A549 (cell line): Measurements from ENCODE around the gene DPEP2. TPM values are rescaled to one million over a fixed set of nuclear protein-coding genes. Genes with fewer than 3 reads are reported as not detected.

Experiments
- ATAC-seq, 2 experiments: fragments of 200-7000 bp in 1 of 2; fragments of >200 bp in 1 of 2; cut with Nextera tagmentation in 1 of 2; cut with Tn5 transposase in 1 of 2; 3 replicates each; pipeline versions ENCODE4 v1.8.0 to v1.9.1; 2018 to 2020; ENCODE audit warnings: mild to moderate bottlenecking in 1 of 2, moderate library complexity in 1 of 2
- CTCF ChIA-PET: fragments of 300-600 bp; sonication (Branson Sonifier 250); formaldehyde crosslinking; extraction: SDS; loops from one replicate; lab custom pipeline; 2021; ENCODE audit warnings: antibody characterized with exemption, inconsistent platforms; lab: Yijun Ruan, JAX
- POLR2A ChIA-PET: fragments of 350-600 bp; formaldehyde crosslinking; extraction: SDS; loops from one replicate; lab custom pipeline; 2021; ENCODE audit warnings: antibody characterized with exemption, inconsistent platforms; lab: Yijun Ruan, JAX
- DNase-seq, 2 experiments: peaks; one replicate each; pipeline versions ENCODE4 v3.0.0 to v3.0.0-alpha.2; 2011 to 2016; ENCODE audit warnings: low read depth in 1 of 2, low spot score in 1 of 2
- FAIRE-seq: peaks from 2 replicates; lab custom pipeline; 2011; peaks lifted over from hg19 to GRCh38; lab: Jason Lieb, UNC
- H3K27ac ChIP-seq, 2 experiments: fragments of >200 bp; sonication (Bioruptor Twin); formaldehyde crosslinking; 3 replicates each; pipeline ENCODE4 v1.5.1; 2016 to 2017
- H3K4me1 ChIP-seq: fragments of >200 bp; sonication (Bioruptor Twin); formaldehyde crosslinking; 3 replicates; pipeline ENCODE4 v1.6.1; 2016
- H3K4me2 ChIP-seq: fragments of >200 bp; sonication (Bioruptor Twin); formaldehyde crosslinking; 3 replicates; pipeline ENCODE4 v1.6.1; 2016
- H3K4me3 ChIP-seq: fragments of >200 bp; sonication (Bioruptor Twin); formaldehyde crosslinking; 3 replicates; pipeline ENCODE4 v1.5.1; 2016
- H3K9me3 ChIP-seq: fragments of >200 bp; sonication (Bioruptor Twin); formaldehyde crosslinking; 3 replicates; pipeline ENCODE4 v1.6.1; 2016
- ATOH8 ChIP-seq: fragments of 250-450 bp; sonication (Bioruptor Pico); IDR thresholded peaks from 2 replicates; pipeline ENCODE4 v1.5.0; 2020; ENCODE audit warnings: low read depth, mild to moderate bottlenecking, moderate library complexity
- CBX8 ChIP-seq: fragments of 200-600 bp; sonication (generic); IDR thresholded peaks from 2 replicates; pipeline ENCODE4 v1.6.1; 2016
- CHD2 ChIP-seq: fragments of 150-350 bp; IDR thresholded peaks from 2 replicates; pipeline ENCODE4 v1.6.1; 2014; ENCODE audit warnings: low read length; ENCODE audit not compliant: partially characterized antibody
- EHF ChIP-seq: fragments of 250-450 bp; sonication (Bioruptor Pico); IDR thresholded peaks from 2 replicates; pipeline ENCODE4 v1.5.0; 2020; ENCODE audit warnings: mild to moderate bottlenecking
- EP300 ChIP-seq, 2 experiments: fragments of >200 bp; sonication (Bioruptor Twin); formaldehyde crosslinking; IDR thresholded peaks; 2 replicates in 1 of 2; 3 replicates in 1 of 2; pipeline ENCODE4 v1.6.1; 2016 to 2017
- HEYL ChIP-seq: fragments of 250-450 bp; sonication (Bioruptor Pico); IDR thresholded peaks from 2 replicates; pipeline ENCODE4 v1.8.0; 2021; ENCODE audit warnings: mild to moderate bottlenecking, moderate library complexity
- JUNB ChIP-seq: fragments of >200 bp; sonication (Bioruptor Twin); formaldehyde crosslinking; IDR thresholded peaks from 2 replicates; pipeline ENCODE4 v1.6.1; 2016
- KDM1A ChIP-seq: fragments of 200-600 bp; sonication (generic); IDR thresholded peaks from 2 replicates; pipeline ENCODE4 v1.6.1; 2016; ENCODE audit warnings: low read depth, mild to moderate bottlenecking
- PBX3 ChIP-seq: IDR thresholded peaks from 2 replicates; pipeline ENCODE4 v1.6.1; 2012
- POLR2A ChIP-seq: IDR thresholded peaks from 2 replicates; pipeline ENCODE4 v1.6.1; 2012; ENCODE audit warnings: mild to moderate bottlenecking, low read length
- RCOR1 ChIP-seq: fragments of 150-350 bp; IDR thresholded peaks from 2 replicates; pipeline ENCODE4 v1.6.1; 2014; ENCODE audit warnings: antibody characterized with exemption, low read length, low read depth
- ZNF302 ChIP-seq: fragments of 250-450 bp; sonication (Bioruptor Pico); IDR thresholded peaks from 2 replicates; pipeline ENCODE4 v1.9.0; 2021; ENCODE audit warnings: inconsistent platforms, mild to moderate bottlenecking, moderate library complexity
- WGBS: methylation state at CpG from one replicate; pipeline ENCODE4 v1.1.6; 2017; ENCODE audit errors: missing lambda C conversion rate; 5-methylcytosine and 5-hydroxymethylcytosine counted together
- polyA plus RNA-seq, 4 experiments: library from polyadenylated mRNA; depleted of rRNA in 3 of 4; stranded (reverse); fragments of >200 nt; fragmentation: RNase III in 1 of 4; extraction: RNeasy Plus Mini Kit Qiagen cat#74134 plus additional on column Dnase treatment in 1 of 4; gene quantifications; 2 replicates in 3 of 4; 3 replicates in 1 of 4; pipeline ENCODE4 v1.2.3, GENCODE V29; 2011 to 2017
- TF ChIP-seq, protein P1 (sequence below): fragments of >200 bp; sonication (Bioruptor Twin); formaldehyde crosslinking; IDR thresholded peaks from 3 replicates; pipeline ENCODE4 v1.6.1; 2016

DPEP2 gene
- polyA plus RNA-seq, 2 of the 4 experiments (the other 2 are of a cell fraction) = not detected

DNA sequence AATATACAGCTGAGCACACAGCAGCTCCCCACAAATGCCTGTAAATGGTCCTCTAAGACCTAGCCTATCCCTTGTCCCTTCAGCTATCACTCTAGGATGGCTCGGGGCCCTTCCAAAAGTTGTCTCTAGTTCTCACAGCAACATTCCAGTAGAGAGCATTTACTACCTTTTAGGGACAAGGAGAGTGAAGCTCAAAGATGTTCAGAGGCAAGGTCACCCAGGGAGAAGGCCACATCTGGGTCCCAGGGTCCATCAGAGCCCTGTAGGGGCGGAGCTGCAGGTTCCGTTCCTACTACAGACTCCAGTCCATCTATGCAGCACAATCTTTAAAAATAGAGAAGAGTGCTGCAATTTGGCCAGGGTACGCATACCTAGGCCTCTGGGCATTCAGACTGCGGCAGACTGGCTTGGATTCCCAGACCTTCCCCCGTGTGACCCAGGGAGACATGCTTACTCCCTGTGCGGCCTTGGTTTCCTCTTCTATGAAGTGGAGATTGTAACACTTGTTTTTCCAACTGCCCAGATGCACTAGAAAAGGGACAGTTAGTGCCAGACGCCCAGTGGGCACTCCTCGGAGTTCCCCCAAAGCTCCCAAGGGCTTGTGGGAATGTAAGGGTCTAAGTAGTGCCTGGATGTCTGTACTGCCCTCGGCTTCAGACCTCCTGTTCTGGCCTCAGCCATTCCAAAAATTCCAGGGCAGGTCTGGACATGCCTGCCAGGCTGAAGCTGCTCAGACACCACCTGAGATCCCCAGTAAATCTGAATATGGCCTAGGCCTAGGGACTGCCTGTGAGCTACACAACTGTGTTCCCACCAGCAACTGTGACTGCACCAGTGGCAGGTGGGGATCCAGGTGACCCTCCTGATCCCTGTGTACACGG lies 33.4 kb downstream of the DPEP2 start (continued):
- TF ChIP-seq PBX3 (no peak), ZNF302 (no peak)

DNA sequence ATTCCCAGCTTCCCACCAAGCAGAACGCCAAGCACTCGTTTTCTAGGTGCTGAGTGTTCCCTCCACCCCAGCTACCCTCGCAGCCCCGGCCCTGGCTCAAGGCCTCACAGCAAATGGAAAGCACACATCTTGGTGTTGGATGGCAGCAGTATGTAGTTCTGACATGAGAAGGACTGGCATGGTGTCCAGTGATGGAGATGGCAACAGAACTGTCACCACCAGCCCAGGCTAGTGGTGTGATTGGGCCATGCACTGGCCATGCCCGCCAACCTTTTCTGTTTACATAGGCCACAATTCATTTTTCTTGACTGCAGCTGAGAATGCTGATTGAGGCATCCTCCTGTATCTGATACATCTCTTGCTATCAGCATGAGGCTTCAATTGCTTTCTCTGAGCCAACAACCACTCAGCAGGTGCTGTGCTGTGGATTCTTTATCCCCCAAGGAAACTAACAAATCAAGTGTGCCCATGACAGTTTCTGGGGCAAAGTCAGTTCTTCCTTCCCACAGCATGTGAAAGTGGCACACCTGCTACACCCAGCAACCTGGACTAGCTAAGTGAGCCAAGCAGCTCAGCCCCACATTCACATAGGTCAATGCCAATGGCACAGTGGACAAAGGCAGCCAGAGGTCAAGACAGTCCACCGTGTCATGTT lies 34.7 kb downstream of the DPEP2 start:
- ChIA-PET POLR2A (no interaction called here), CTCF (interaction anchor here (1.2 to 1.3 kb wide), 2 partner anchors 22 to 148 kb away, joined by 4 to 5 read pairs; no protein-coding TSS in a partner anchor)
- Histone ChIP-seq H3K4me3 (no peak overlapping the region), H3K27ac (no peak overlapping the region), H3K9me3 (no peaks in the 10 kb centered on the region), H3K4me2 (no peak overlapping the region), H3K4me1 (peaks cover 25% of the 10 kb centered on the region)
- DNase-seq = no peak
- FAIRE-seq = no peak
- TF ChIP-seq HEYL (CRISPR knock-in tag) (no peak), JUNB (no peak), CHD2 (no peak), EP300 (IDR thresholded peaks at IDR 0.05) (no peak), RCOR1 (no peak), CBX8 (no peak), ATOH8 (no peak), KDM1A (no peak), EHF (CRISPR knock-in tag) (no peak), PBX3 (no peak)
- TF ChIP-seq, protein P1, sequence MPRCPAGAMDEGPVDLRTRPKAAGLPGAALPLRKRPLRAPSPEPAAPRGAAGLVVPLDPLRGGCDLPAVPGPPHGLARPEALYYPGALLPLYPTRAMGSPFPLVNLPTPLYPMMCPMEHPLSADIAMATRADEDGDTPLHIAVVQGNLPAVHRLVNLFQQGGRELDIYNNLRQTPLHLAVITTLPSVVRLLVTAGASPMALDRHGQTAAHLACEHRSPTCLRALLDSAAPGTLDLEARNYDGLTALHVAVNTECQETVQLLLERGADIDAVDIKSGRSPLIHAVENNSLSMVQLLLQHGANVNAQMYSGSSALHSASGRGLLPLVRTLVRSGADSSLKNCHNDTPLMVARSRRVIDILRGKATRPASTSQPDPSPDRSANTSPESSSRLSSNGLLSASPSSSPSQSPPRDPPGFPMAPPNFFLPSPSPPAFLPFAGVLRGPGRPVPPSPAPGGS = no peak
- no peak for ATAC-seq
- WGBS = 88% methylated on average over 6 of the region's 6 CpGs

DNA sequence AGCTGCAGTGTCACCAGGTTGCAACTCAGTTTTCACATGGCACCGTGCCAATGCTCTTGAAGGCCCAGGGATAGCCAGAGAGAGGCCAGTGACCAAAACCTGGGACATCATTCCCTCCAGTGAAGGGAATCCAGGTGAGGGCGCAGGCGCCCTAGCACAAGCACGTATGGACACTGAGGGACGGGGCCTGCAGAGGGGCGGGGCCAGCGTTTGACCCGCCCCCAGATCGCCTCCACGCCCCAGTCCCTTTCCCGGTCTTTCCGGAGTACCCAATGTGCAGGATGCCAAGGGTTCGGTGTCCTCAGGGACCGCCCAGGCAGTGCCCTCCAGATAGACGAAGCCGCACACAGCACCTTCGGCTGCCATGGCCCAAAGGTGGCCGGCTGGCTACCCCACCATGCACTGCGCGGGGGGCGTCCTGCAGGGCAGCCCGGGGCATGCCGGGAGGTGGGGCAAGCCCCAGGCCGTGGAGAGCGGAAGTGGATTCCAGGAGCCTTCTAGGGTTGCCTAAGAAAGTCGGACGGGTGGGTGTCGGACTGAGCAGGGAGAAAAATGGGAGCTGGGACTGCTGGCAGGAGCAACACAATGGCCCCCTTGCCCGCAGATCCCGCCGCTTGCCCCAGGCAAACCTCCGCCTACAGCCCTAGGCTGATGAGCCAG lies 35.5 kb downstream of the DPEP2 start:
- no peak overlapping the region for H3K4me2 ChIP-seq
- peaks cover 20% of the 10 kb centered on the region for H3K4me1 ChIP-seq
- ATAC-seq (no peak), DNase-seq (no peak)
- no peaks in the 10 kb centered on the region for H3K9me3 ChIP-seq
- WGBS = 92% methylated on average over 20 of the region's 32 CpGs
- no peak overlapping the region for H3K27ac ChIP-seq
- CTCF ChIA-PET = interaction anchor here (1.2 to 1.9 kb wide), 3 partner anchors 21 to 148 kb away, joined by 3 to 9 read pairs (median 5); no protein-coding TSS in a partner anchor
- TF ChIP-seq KDM1A (no peak), EP300 (IDR thresholded peaks at IDR 0.05) (no peak)
- TF ChIP-seq, all 56 proteins: peak for 0
- POLR2A ChIA-PET = interaction anchor here (0.9 kb wide), 1 partner anchor 28 kb away, joined by 3 read pairs; no protein-coding TSS in a partner anchor
- H3K4me3 ChIP-seq = no peak overlapping the region
- FAIRE-seq = no peak

DNA sequence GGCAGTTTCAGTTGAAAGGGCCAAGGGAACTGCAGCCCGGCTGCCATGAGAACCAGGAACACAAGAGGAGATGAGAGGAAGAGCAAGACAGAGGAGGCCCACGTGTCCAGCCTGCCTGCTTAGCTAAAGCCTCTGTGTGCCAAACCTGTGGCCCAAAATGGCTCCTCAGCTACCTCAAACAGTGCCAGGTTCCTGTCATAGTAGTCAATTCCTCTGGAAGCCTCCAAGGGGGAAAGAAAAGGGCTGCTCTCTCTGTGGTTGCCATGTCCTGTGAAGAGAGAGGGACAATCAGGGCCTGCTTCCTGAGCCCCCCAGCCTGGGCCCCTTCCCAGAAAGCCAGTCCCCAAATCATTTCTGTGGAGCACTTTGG lies 36.0 kb downstream of the DPEP2 start:
- H3K4me2 ChIP-seq = no peak overlapping the region
- DNase-seq (no peak), ATAC-seq (no peak), FAIRE-seq (no peak)
- H3K9me3 ChIP-seq = no peaks in the 10 kb centered on the region
- CTCF ChIA-PET = interaction anchor here (0.5 to 1.9 kb wide), 6 partner anchors 10 to 147 kb away, joined by 3 to 9 read pairs (median 3); no protein-coding TSS in a partner anchor
- TF ChIP-seq POLR2A = no peak
- POLR2A ChIA-PET = interaction anchor here (0.9 kb wide), 1 partner anchor 28 kb away, joined by 3 read pairs; no protein-coding TSS in a partner anchor
- WGBS = 98% methylated on average over 2 of the region's 2 CpGs
- H3K27ac ChIP-seq = no peak overlapping the region
- H3K4me1 ChIP-seq = peaks cover 20% of the 10 kb centered on the region
- H3K4me3 ChIP-seq = no peak overlapping the region
